Left lung (tissue), 10 donors: Measurements from ENCODE around the gene LAMB2. TPM values are rescaled to one million over a fixed set of nuclear protein-coding genes. Genes with fewer than 3 reads are reported as not detected.
A peak's percentile ranks its signal among the peaks of the same experiment; 100 is the strongest.

Experiments used
- ATAC-seq: fragments of 200-7000 bp; cut with Tn5 transposase; one replicate; pipeline ENCODE4 v1.9.1; 2020; ENCODE audit warnings: moderate library complexity
- DNase-seq, 4 donors: peaks; one replicate each; pipeline ENCODE4 v3.0.0-alpha.2; 2013 to 2020
- H3K27ac ChIP-seq, 2 donors: fragments of 200-600 bp; sonication (generic) in 1 of 2; one replicate each; pipeline versions ENCODE4 v1.5.0 to v1.8.0; 2020 to 2021
- H3K27me3 ChIP-seq, 2 donors: fragments of 200-600 bp; sonication (generic) in 1 of 2; one replicate each; pipeline versions ENCODE4 v1.5.0 to v1.8.0; 2020 to 2021
- H3K36me3 ChIP-seq, 2 donors: fragments of 200-600 bp; sonication (generic) in 1 of 2; one replicate each; pipeline versions ENCODE4 v1.5.0 to v1.8.0; 2020 to 2021
- H3K4me1 ChIP-seq, 2 donors: fragments of 200-600 bp; one replicate each; pipeline ENCODE4 v1.8.0; 2021
- H3K4me3 ChIP-seq, 2 donors: fragments of 200-600 bp; sonication (generic) in 1 of 2; one replicate each; pipeline versions ENCODE4 v1.5.0 to v1.8.0; 2020 to 2021; ENCODE audit warnings: mild to moderate bottlenecking in 1 of 2
- H3K9me3 ChIP-seq, 2 donors: fragments of 200-600 bp; sonication (generic) in 1 of 2; one replicate each; pipeline versions ENCODE4 v1.5.0 to v1.8.0; 2020 to 2021
- CTCF ChIP-seq, 2 donors: fragments of 200-600 bp; sonication (generic) in 1 of 2; IDR thresholded peaks; one replicate each; pipeline versions ENCODE4 v1.5.0 to v1.8.0; 2021; ENCODE audit warnings: antibody characterized with exemption in 2 of 2
- intact Hi-C, 2 donors: fragments of 100-400 bp; cut with DNase I; formaldehyde crosslinking; loops; one replicate each; pipeline versions ENCODE4 v1.11.2 to v1.14.2; 2022
- polyA plus RNA-seq, 6 donors: library from polyadenylated mRNA; unstranded; fragments of 120-200 nt; gene quantifications; one replicate each; pipeline ENCODE4 v1.2.1, GENCODE V29; 2013; ENCODE audit not compliant: insufficient read length in 6 of 6
- total RNA-seq, 2 donors: library from RNA; stranded (reverse); fragmentation: NEBNext Ultra II Directional; extraction: Animal tissue kit (Norgen Biotek cat#: 25700); gene quantifications; one replicate each; pipeline ENCODE4 v1.2.1, GENCODE V29; 2021
- donor health status: DM: no; HTN: yes; CAD: no.
- donor health status: DM: no; HTN: no; CAD: no.

Gene LAMB2
- total and polyA plus RNA-seq, 8 donors = 283 to 501 (median 444) TPM

- H3K4me1 ChIP-seq = peaks cover 10 to 22% of the 10 kb centered on the region in 2 donors
- H3K27me3 ChIP-seq = no peaks in the 10 kb centered on the region
- ATAC-seq = no peak
- peak overlapping the region in 1 of 2 donors; percentile 82 for H3K27ac ChIP-seq
- no peak for TF ChIP-seq CTCF (IDR thresholded peaks at IDR 0.05)
- no peaks in the 10 kb centered on the region for H3K9me3 ChIP-seq
- DNase-seq = no peak
- H3K36me3 ChIP-seq = peaks cover 0 to 14% of the 10 kb centered on the region in 2 donors
- H3K4me3 ChIP-seq = peak overlapping the region in 1 of 2 donors; percentile 73
- intact Hi-C loops = no loop called here
Observed at GRCh38 chr3:49134471-49135265, 1.8 kb upstream of the LAMB2 start.

GRCh38 chr3:49133226-49133951 lies 539 bp upstream of the LAMB2 start:
- intact Hi-C loops = no loop called here
- TF ChIP-seq CTCF (IDR thresholded peaks at IDR 0.05) = no peak
- peak; percentile 92 for ATAC-seq
- peak overlapping the region; percentile 82 to 84 for H3K27ac ChIP-seq
- peaks cover 10 to 22% of the 10 kb centered on the region in 2 donors for H3K4me1 ChIP-seq
- H3K4me3 ChIP-seq = peak overlapping the region; percentile 53 to 73
- DNase-seq = peak; percentile 84 to 90 (median 86)
- peaks cover 0 to 24% of the 10 kb centered on the region in 2 donors for H3K36me3 ChIP-seq
- no peaks in the 10 kb centered on the region for H3K9me3 ChIP-seq
- H3K27me3 ChIP-seq = no peaks in the 10 kb centered on the region

GRCh38 chr3:49132073-49132436 lies 795 bp downstream of the LAMB2 start:
- peaks cover 10 to 22% of the 10 kb centered on the region in 2 donors for H3K4me1 ChIP-seq
- peaks cover 0 to 36% of the 10 kb centered on the region in 2 donors for H3K36me3 ChIP-seq
- H3K27me3 ChIP-seq = no peaks in the 10 kb centered on the region
- H3K4me3 ChIP-seq = peak overlapping the region; percentile 53 to 73
- TF ChIP-seq CTCF (IDR thresholded peaks at IDR 0.05) = no peak
- H3K27ac ChIP-seq = peak overlapping the region; percentile 82 to 84
- intact Hi-C loops = no loop called here
- H3K9me3 ChIP-seq = no peaks in the 10 kb centered on the region
- ATAC-seq (no peak), DNase-seq (no peak)

GRCh38 chr3:49131576-49131975 lies 1.3 kb downstream of the LAMB2 start:
- TF ChIP-seq CTCF (IDR thresholded peaks at IDR 0.05) = no peak
- intact Hi-C loops = no loop called here
- Histone ChIP-seq H3K27ac (peak overlapping the region in 1 of 2 donors; percentile 82), H3K27me3 (no peaks in the 10 kb centered on the region), H3K4me1 (peaks cover 10 to 22% of the 10 kb centered on the region in 2 donors), H3K36me3 (peaks cover 0 to 41% of the 10 kb centered on the region in 2 donors), H3K4me3 (peak overlapping the region; percentile 53 to 73), H3K9me3 (no peaks in the 10 kb centered on the region)
- DNase-seq (no peak), ATAC-seq (no peak)

GRCh38 chr3:49131040-49131439 lies 1.8 kb downstream of the LAMB2 start:
- no peak for TF ChIP-seq CTCF (IDR thresholded peaks at IDR 0.05)
- Histone ChIP-seq H3K36me3 (peaks cover 0 to 46% of the 10 kb centered on the region in 2 donors), H3K27me3 (no peaks in the 10 kb centered on the region), H3K9me3 (no peaks in the 10 kb centered on the region), H3K27ac (no peak overlapping the region), H3K4me1 (peaks cover 10 to 22% of the 10 kb centered on the region in 2 donors), H3K4me3 (no peak overlapping the region)
- no peak for ATAC-seq
- DNase-seq = no peak
- intact Hi-C loops = no loop called here
